IMR-90 (cell line): ENCODE data around the gene UFSP1. TPM values are rescaled to one million over a fixed set of nuclear protein-coding genes. Genes with fewer than 3 reads are reported as not detected.

Source experiments
- ATAC-seq: fragments of 200-7000 bp; cut with Tn5 transposase; 2 replicates; pipeline ENCODE4 v1.9.1; 2020; ENCODE audit warnings: low read depth, mild to moderate bottlenecking, moderate library complexity
- BruUV-seq: library from RNA; stranded (reverse); fragments of 400-500 nt; replicated peaks from 2 replicates; lab custom pipeline; 2021; lab: Mats Ljungman, UMichigan
- CTCF ChIA-PET: fragments of 300-600 bp; formaldehyde crosslinking; extraction: SDS; loops from one replicate; lab custom pipeline; 2021; ENCODE audit warnings: antibody characterized with exemption; lab: Yijun Ruan, JAX
- POLR2A ChIA-PET: fragments of 300-600 bp; sonication (Branson Sonifier 250); formaldehyde crosslinking; loops from one replicate; lab custom pipeline; 2022; ENCODE audit warnings: antibody characterized with exemption; ENCODE audit not compliant: unreplicated experiment; lab: Charles Lee
- DNase-seq: peaks from one replicate; pipeline ENCODE4 v3.0.0; 2013
- H2AFZ ChIP-seq: replicated peaks from 2 replicates; pipeline ENCODE3; 2013; ENCODE audit warnings: low read length, mild to moderate bottlenecking; ENCODE audit not compliant: poor library complexity
- H2AK5ac ChIP-seq: 2 replicates; pipeline ENCODE4 v1.6.1; 2013; ENCODE audit warnings: low read depth, low read length, inconsistent platforms
- H2AK9ac ChIP-seq: replicated peaks from 2 replicates; pipeline ENCODE3; 2013; ENCODE audit warnings: mild to moderate bottlenecking, low read depth, low read length, moderate library complexity; ENCODE audit not compliant: poor library complexity
- H2BK120ac ChIP-seq: 2 replicates; pipeline ENCODE4 v1.6.1; 2013; ENCODE audit warnings: low read depth, low read length, inconsistent platforms
- H2BK15ac ChIP-seq: 3 replicates; pipeline ENCODE4 v1.6.1; 2013; ENCODE audit warnings: low read depth, low read length, inconsistent platforms
- H2BK20ac ChIP-seq: 2 replicates; pipeline ENCODE4 v1.6.1; 2013; ENCODE audit warnings: low read depth, mild to moderate bottlenecking, inconsistent platforms, low read length, moderate library complexity
- H2BK5ac ChIP-seq: 2 replicates; pipeline ENCODE4 v1.6.1; 2013; ENCODE audit warnings: mild to moderate bottlenecking, low read depth, low read length, inconsistent platforms; ENCODE audit not compliant: poor library complexity, severe bottlenecking
- H3K14ac ChIP-seq: replicated peaks from 2 replicates; pipeline ENCODE4 v1.6.1; 2013; ENCODE audit warnings: low read depth, low read length, inconsistent platforms
- H3K18ac ChIP-seq: 2 replicates; pipeline ENCODE4 v1.6.1; 2013; ENCODE audit warnings: low read depth, low read length, control low read depth
- H3K23ac ChIP-seq: 2 replicates; pipeline ENCODE4 v1.6.1; 2013; ENCODE audit warnings: low read depth, low read length, inconsistent platforms
- H3K27ac ChIP-seq: 2 replicates; pipeline ENCODE4 v1.5.1; 2013; ENCODE audit warnings: mild to moderate bottlenecking, control low read depth, low read length; ENCODE audit not compliant: insufficient read depth
- H3K27me3 ChIP-seq: 2 replicates; pipeline ENCODE4 v1.6.1; 2013; ENCODE audit warnings: low read length; ENCODE audit not compliant: control insufficient read depth, insufficient read depth
- H3K36me3 ChIP-seq: 2 replicates; pipeline ENCODE4 v1.6.1; 2013; ENCODE audit warnings: low read length, mixed read lengths; ENCODE audit not compliant: control insufficient read depth, insufficient read depth
- H3K4ac ChIP-seq: 2 replicates; pipeline ENCODE4 v1.6.1; 2013; ENCODE audit warnings: low read depth, low read length, inconsistent platforms
- H3K4me1 ChIP-seq: 2 replicates; pipeline ENCODE4 v1.6.1; 2013; ENCODE audit warnings: low read length, mixed read lengths; ENCODE audit not compliant: control insufficient read depth, insufficient read depth
- H3K4me2 ChIP-seq: 2 replicates; pipeline ENCODE4 v1.6.1; 2013; ENCODE audit warnings: low read depth, mild to moderate bottlenecking, control low read depth, low read length, moderate library complexity
- H3K4me3 ChIP-seq: 2 replicates; pipeline ENCODE4 v1.5.1; 2013; ENCODE audit warnings: low read depth, mild to moderate bottlenecking, control low read depth, low read length, moderate library complexity; ENCODE audit not compliant: insufficient read depth
- H3K56ac ChIP-seq: 2 replicates; pipeline ENCODE4 v1.6.1; 2013; ENCODE audit warnings: low read length, inconsistent platforms; ENCODE audit not compliant: insufficient read depth; ENCODE audit errors: extremely low read depth
- H3K79me1 ChIP-seq, 2 experiments: 2 replicates each; pipeline ENCODE4 v1.6.1; 2013; ENCODE audit warnings: low read length in 2 of 2, inconsistent platforms in 1 of 2, low read depth in 1 of 2
- H3K9ac ChIP-seq: 2 replicates; pipeline ENCODE4 v1.6.1; 2013; ENCODE audit warnings: low read depth, low read length, control low read depth
- H3K9me1 ChIP-seq: 2 replicates; pipeline ENCODE4 v1.6.1; 2013; ENCODE audit warnings: low read length, inconsistent platforms; ENCODE audit not compliant: insufficient read depth
- H3K9me3 ChIP-seq: 2 replicates; pipeline ENCODE4 v1.6.1; 2013; ENCODE audit warnings: low read length; ENCODE audit not compliant: control insufficient read depth, insufficient read depth
- H4K20me1 ChIP-seq: 2 replicates; pipeline ENCODE4 v1.6.1; 2013; ENCODE audit warnings: low read length, inconsistent platforms; ENCODE audit not compliant: insufficient read depth
- H4K5ac ChIP-seq: 2 replicates; pipeline ENCODE4 v1.6.1; 2013; ENCODE audit warnings: mild to moderate bottlenecking, low read depth, low read length, control low read depth
- H4K8ac ChIP-seq, 2 experiments: 2 replicates each; pipeline ENCODE4 v1.6.1; 2013; ENCODE audit warnings: low read depth in 2 of 2, low read length in 2 of 2, control low read depth in 1 of 2, inconsistent platforms in 1 of 2
- H4K91ac ChIP-seq: 2 replicates; pipeline ENCODE4 v1.6.1; 2013; ENCODE audit warnings: low read depth, low read length, inconsistent platforms; ENCODE audit not compliant: insufficient read depth
- BHLHE40 ChIP-seq: fragments of 150-350 bp; IDR thresholded peaks from 2 replicates; pipeline ENCODE4 v1.6.1; 2016; ENCODE audit warnings: mild to moderate bottlenecking, low read depth, low read length
- CEBPB ChIP-seq: IDR thresholded peaks from 2 replicates; pipeline ENCODE4 v1.6.1; 2012; ENCODE audit warnings: low read depth, low read length, improper control_type of control experiment
- CHD1 ChIP-seq: IDR thresholded peaks from 2 replicates; pipeline ENCODE4 v1.6.1; 2012; ENCODE audit warnings: low read depth, low read length, improper control_type of control experiment
- FOS ChIP-seq: fragments of 150-350 bp; IDR thresholded peaks from 2 replicates; pipeline ENCODE4 v1.6.1; 2016; ENCODE audit warnings: low read depth, low read length
- MAFK ChIP-seq: IDR thresholded peaks from 2 replicates; pipeline ENCODE4 v1.6.1; 2012; ENCODE audit warnings: low read depth, low read length, improper control_type of control experiment
- MAZ ChIP-seq: IDR thresholded peaks from 2 replicates; pipeline ENCODE4 v1.6.1; 2012; ENCODE audit warnings: low read depth, mild to moderate bottlenecking, low read length, improper control_type of control experiment, moderate library complexity, borderline replicate concordance
- MXI1 ChIP-seq: IDR thresholded peaks from 2 replicates; pipeline ENCODE4 v1.6.1; 2012; ENCODE audit warnings: low read depth, mild to moderate bottlenecking, low read length, moderate library complexity, borderline replicate concordance
- NFE2L2 ChIP-seq: fragments of 150-350 bp; IDR thresholded peaks from 2 replicates; pipeline ENCODE4 v1.6.1; 2016; ENCODE audit warnings: low read depth, mild to moderate bottlenecking, low read length
- POLR2A ChIP-seq: IDR thresholded peaks from 2 replicates; pipeline ENCODE4 v1.6.1; 2012; ENCODE audit warnings: mild to moderate bottlenecking, low read depth, low read length
- RAD21 ChIP-seq: IDR thresholded peaks from 2 replicates; pipeline ENCODE4 v1.6.1; 2012; ENCODE audit warnings: low read length, improper control_type of control experiment
- RCOR1 ChIP-seq: IDR thresholded peaks from 2 replicates; pipeline ENCODE4 v1.6.1; 2012; ENCODE audit warnings: mild to moderate bottlenecking, low read length, improper control_type of control experiment; ENCODE audit not compliant: insufficient replicate concordance
- RFX5 ChIP-seq: IDR thresholded peaks from 2 replicates; pipeline ENCODE4 v1.8.0; 2012; ENCODE audit warnings: low read depth, mild to moderate bottlenecking, low read length, moderate library complexity
- SMC3 ChIP-seq: fragments of 150-350 bp; IDR thresholded peaks from 2 replicates; pipeline ENCODE4 v1.6.1; 2016; ENCODE audit warnings: low read depth, mild to moderate bottlenecking, antibody characterized with exemption, low read length, moderate library complexity
- WGBS, 2 experiments: methylation state at CpG; one replicate each; pipeline versions ENCODE4 v1.1.5 to v1.1.7; 2013; ENCODE audit warnings: missing lambda C conversion rate in 2 of 2; ENCODE audit not compliant: insufficient read length in 1 of 2; ENCODE audit errors: extremely low coverage in 2 of 2; 5-methylcytosine and 5-hydroxymethylcytosine counted together
- dilution Hi-C: fragments of 300-500 bp; cut with HindIII; formaldehyde crosslinking; loops from one replicate; pipeline ENCODE4 v1.14.3; 2018; ENCODE audit warnings: low sequenced_read_pairs; ENCODE audit not compliant: unreplicated experiment
- in situ Hi-C: fragments of 300-500 bp; cut with MboI; formaldehyde crosslinking; loops from 3 replicates; pipeline ENCODE4 v1.14.3; 2019; ENCODE audit warnings: low sequenced_read_pairs, inconsistent platforms, mixed read lengths
- intact Hi-C: fragments of 100-400 bp; cut with micrococcal nuclease; formaldehyde crosslinking; loops from 2 replicates; pipeline ENCODE4 v1.10.0; 2022
- polyA plus RNA-seq, 3 experiments: library from polyadenylated mRNA; depleted of rRNA; stranded (reverse); fragments of >200 nt; gene quantifications; 2 replicates each; pipeline ENCODE4 v1.2.3, GENCODE V29; 2012; ENCODE audit warnings: low replicate concordance in 1 of 3
- total RNA-seq: library from RNA; depleted of rRNA; stranded (reverse); fragments of >200 nt; gene quantifications from 2 replicates; pipeline ENCODE4 v1.2.3, GENCODE V29; 2012
- TF ChIP-seq, protein P1 (sequence below): fragments of 150-350 bp; IDR thresholded peaks from 2 replicates; pipeline ENCODE4 v1.6.1; 2017; ENCODE audit warnings: mild to moderate bottlenecking, antibody characterized with exemption, low read length, low read depth
- TF ChIP-seq, protein P2 (sequence below): conservative IDR thresholded peaks from 2 replicates; pipeline ENCODE4 v1.5.1; 2012; ENCODE audit warnings: mild to moderate bottlenecking, low read depth, low read length, improper control_type of control experiment
- TF ChIP-seq, protein P3 (sequence below): fragments of 150-350 bp; IDR thresholded peaks from 2 replicates; pipeline ENCODE4 v1.6.1; 2016; ENCODE audit warnings: low read depth, mild to moderate bottlenecking, low read length, moderate library complexity, borderline replicate concordance

UFSP1 gene
- total and polyA plus RNA-seq, 2 of the 4 experiments (the other 2 are of a cell fraction): 0.36 to 1.0 TPM

DNA sequence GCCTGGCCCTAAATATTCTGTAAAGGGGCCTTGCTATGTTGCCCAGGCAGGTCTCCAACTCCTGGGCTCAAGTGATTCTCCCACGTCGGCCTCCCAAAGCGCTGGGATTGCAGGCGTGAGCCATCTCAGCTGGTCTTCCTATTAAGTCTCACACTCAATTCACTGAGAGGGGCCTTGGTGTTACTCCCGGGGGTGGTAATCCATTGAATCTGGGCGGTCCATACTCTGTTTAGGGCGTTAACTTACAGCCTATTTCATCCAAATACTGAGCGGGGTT, 15.3 kb downstream of the UFSP1 start:
- Histone ChIP-seq H3K23ac (peak overlapping the region; percentile 92), H2BK15ac (no peak overlapping the region), H2BK5ac (peak overlapping the region; percentile 96), H4K5ac (peak overlapping the region; percentile 97), H2AFZ (peak overlapping the region; percentile 98), H3K4me1 (peaks cover 9% of the 10 kb centered on the region), H2BK20ac (no peak overlapping the region), H3K79me1 (peaks cover 11 to 44% of the 10 kb centered on the region in 2 experiments), H3K14ac (peak overlapping the region; percentile 97), H3K56ac (peak overlapping the region; percentile 72; the same call in 1 of the 2 replicates), H3K27ac (peak overlapping the region; percentile 99), H4K8ac (peak overlapping the region; percentile 97 to 99), H3K9me1 (peaks cover 5% of the 10 kb centered on the region; the same call in 1 of the 2 replicates), H3K9ac (peak overlapping the region; percentile 97), H2AK5ac (peak overlapping the region; percentile 99), H2BK120ac (peak overlapping the region; percentile 45; the same call in 1 of the 2 replicates), H4K91ac (peak overlapping the region; percentile 91), H3K4me2 (peak overlapping the region; percentile 87), H3K36me3 (peaks cover 48% of the 10 kb centered on the region), H3K27me3 (no peaks in the 10 kb centered on the region), H4K20me1 (peaks cover 34% of the 10 kb centered on the region), H2AK9ac (peak overlapping the region; percentile 95), H3K18ac (no peak overlapping the region; the same call in 1 of the 2 replicates), H3K4ac (peak overlapping the region; percentile 93), H3K9me3 (no peaks in the 10 kb centered on the region), H3K4me3 (peak overlapping the region; percentile 65)
- dilution Hi-C loops: no loop called here
- no peak for DNase-seq
- POLR2A ChIA-PET: no interaction called here
- CTCF ChIA-PET: no interaction called here
- no CpG with 5 or more reads among the region's 8 CpGs for WGBS, 2 experiments
- BruUV-seq: no TSS peak
- intact Hi-C loops: no loop called here
- TF ChIP-seq MAZ: no peak
- TF ChIP-seq, protein P1, sequence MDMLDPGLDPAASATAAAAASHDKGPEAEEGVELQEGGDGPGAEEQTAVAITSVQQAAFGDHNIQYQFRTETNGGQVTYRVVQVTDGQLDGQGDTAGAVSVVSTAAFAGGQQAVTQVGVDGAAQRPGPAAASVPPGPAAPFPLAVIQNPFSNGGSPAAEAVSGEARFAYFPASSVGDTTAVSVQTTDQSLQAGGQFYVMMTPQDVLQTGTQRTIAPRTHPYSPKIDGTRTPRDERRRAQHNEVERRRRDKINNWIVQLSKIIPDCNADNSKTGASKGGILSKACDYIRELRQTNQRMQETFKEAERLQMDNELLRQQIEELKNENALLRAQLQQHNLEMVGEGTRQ: no peak
- no peak for TF ChIP-seq FOS
- no peak for TF ChIP-seq SMC3
- no peak for TF ChIP-seq NFE2L2
- TF ChIP-seq RCOR1: no peak
- TF ChIP-seq CHD1: no peak
- TF ChIP-seq RFX5: no peak
- TF ChIP-seq BHLHE40: no peak
- TF ChIP-seq, protein P2, sequence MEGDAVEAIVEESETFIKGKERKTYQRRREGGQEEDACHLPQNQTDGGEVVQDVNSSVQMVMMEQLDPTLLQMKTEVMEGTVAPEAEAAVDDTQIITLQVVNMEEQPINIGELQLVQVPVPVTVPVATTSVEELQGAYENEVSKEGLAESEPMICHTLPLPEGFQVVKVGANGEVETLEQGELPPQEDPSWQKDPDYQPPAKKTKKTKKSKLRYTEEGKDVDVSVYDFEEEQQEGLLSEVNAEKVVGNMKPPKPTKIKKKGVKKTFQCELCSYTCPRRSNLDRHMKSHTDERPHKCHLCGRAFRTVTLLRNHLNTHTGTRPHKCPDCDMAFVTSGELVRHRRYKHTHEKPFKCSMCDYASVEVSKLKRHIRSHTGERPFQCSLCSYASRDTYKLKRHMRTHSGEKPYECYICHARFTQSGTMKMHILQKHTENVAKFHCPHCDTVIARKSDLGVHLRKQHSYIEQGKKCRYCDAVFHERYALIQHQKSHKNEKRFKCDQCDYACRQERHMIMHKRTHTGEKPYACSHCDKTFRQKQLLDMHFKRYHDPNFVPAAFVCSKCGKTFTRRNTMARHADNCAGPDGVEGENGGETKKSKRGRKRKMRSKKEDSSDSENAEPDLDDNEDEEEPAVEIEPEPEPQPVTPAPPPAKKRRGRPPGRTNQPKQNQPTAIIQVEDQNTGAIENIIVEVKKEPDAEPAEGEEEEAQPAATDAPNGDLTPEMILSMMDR: no peak
- TF ChIP-seq POLR2A: no peak
- TF ChIP-seq, protein P3, sequence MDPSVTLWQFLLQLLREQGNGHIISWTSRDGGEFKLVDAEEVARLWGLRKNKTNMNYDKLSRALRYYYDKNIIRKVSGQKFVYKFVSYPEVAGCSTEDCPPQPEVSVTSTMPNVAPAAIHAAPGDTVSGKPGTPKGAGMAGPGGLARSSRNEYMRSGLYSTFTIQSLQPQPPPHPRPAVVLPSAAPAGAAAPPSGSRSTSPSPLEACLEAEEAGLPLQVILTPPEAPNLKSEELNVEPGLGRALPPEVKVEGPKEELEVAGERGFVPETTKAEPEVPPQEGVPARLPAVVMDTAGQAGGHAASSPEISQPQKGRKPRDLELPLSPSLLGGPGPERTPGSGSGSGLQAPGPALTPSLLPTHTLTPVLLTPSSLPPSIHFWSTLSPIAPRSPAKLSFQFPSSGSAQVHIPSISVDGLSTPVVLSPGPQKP: no peak
- no peak for TF ChIP-seq CEBPB
- TF ChIP-seq RAD21: no peak
- TF ChIP-seq MAFK: no peak
- TF ChIP-seq MXI1: no peak
- peak; percentile 1; the same call in 1 of the 2 replicates for ATAC-seq
- in situ Hi-C loops: loop anchor here (25.0 kb wide), 2 partner anchors 287 to 412 kb away; partner anchors contain the start of genes FBXO24, LRCH4 and SPACDR
